ENCODE measurements around the gene PDE6G. TPM values are rescaled to one million over a fixed set of nuclear protein-coding genes. Genes with fewer than 3 reads are reported as not detected.

The PDE6G gene
- total RNA-seq, 3 donors from 2014 or later: 1.9 TPM; not detected in 2

DNA sequence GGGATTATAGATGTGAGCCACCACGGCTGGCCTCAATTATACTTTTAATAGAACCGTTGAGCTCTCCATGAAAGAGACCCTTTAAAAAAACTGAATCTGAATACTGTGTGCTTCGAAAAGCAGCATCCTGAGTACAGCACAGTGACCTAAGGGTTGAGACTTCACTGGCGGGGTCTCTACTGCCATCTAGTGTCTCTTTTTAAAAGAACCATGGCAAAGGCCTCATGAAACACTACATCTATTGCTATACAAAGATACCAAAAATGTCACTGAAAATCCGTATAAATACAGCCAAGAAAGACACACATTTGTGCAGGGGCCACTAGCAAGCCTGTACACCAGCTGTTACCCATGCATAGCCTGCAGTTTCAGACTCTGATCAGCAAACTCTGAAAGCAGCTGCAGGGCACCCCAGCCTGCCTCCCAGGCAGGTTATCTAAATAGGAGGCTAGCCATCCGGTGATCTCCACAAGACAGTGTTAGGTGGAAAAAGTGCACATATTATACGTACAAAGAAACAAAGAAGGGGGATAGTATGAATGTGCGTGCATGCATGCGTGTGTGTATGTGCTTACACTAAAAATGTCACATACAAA lies 54.7 kb downstream of the PDE6G start:
- intact Hi-C loops (cut with DNase I; ENCODE audit: low total_unique reads): loop anchor here (10.0 kb wide), 1 partner anchor 327 kb away; no protein-coding TSS in a partner anchor
- Histone ChIP-seq H3K4me3 (no peak overlapping the region), H3K27me3 (no peaks in the 10 kb centered on the region), H3K36me3 (no peaks in the 10 kb centered on the region), H3K27ac (no peak overlapping the region), H3K9me3 (no peaks in the 10 kb centered on the region), H3K4me1 (no peaks in the 10 kb centered on the region)
- no peak for DNase-seq (ENCODE audit: low spot score in 2 of 2)
- TF ChIP-seq, protein P1, sequence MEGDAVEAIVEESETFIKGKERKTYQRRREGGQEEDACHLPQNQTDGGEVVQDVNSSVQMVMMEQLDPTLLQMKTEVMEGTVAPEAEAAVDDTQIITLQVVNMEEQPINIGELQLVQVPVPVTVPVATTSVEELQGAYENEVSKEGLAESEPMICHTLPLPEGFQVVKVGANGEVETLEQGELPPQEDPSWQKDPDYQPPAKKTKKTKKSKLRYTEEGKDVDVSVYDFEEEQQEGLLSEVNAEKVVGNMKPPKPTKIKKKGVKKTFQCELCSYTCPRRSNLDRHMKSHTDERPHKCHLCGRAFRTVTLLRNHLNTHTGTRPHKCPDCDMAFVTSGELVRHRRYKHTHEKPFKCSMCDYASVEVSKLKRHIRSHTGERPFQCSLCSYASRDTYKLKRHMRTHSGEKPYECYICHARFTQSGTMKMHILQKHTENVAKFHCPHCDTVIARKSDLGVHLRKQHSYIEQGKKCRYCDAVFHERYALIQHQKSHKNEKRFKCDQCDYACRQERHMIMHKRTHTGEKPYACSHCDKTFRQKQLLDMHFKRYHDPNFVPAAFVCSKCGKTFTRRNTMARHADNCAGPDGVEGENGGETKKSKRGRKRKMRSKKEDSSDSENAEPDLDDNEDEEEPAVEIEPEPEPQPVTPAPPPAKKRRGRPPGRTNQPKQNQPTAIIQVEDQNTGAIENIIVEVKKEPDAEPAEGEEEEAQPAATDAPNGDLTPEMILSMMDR (IDR thresholded peaks at IDR 0.05): peak; percentile 9 to 75 (median 74)
- TF ChIP-seq POLR2A (IDR thresholded peaks at IDR 0.05) (no peak), POLR2AphosphoS5 (IDR thresholded peaks at IDR 0.05) (no peak)

Other genes with a start within 250 kb of the PDE6G start
- 1,000 to 10,000 TPM; 2,222 to 2,764 (median 2,750) TPM for gene ACTG1, start 143.7 kb downstream of the PDE6G start, total RNA-seq
- 1 to 10 TPM in 2 of 3 donors, under 1 TPM in 1; 0.48 to 3.2 (median 1.6) TPM for gene FSCN2, start 128.2 kb downstream of the PDE6G start, total RNA-seq
- gene FAAP100, start 104.2 kb downstream of the PDE6G start, total RNA-seq: 10 to 100 TPM; 13.0 to 23.1 (median 20.6) TPM
- gene NPLOC4, start 19.4 kb downstream of the PDE6G start, total RNA-seq: 10 to 100 TPM; 56.0 to 69.0 (median 57.8) TPM
- 1 to 10 TPM in 2 of 3 donors, under 1 TPM in 1; 0.80 to 3.5 (median 2.6) TPM for gene TSPAN10, start 19.3 kb downstream of the PDE6G start, total RNA-seq
- gene OXLD1, start 10.1 kb upstream of the PDE6G start, total RNA-seq: 10 to 100 TPM; 34.4 to 43.6 (median 42.6) TPM
- gene CCDC137, start 10.2 kb upstream of the PDE6G start, total RNA-seq: 10 to 100 TPM in 2 of 3 donors, 1 to 10 TPM in 1; 8.6 to 14.4 (median 11.6) TPM
- gene ARL16, start 27.3 kb upstream of the PDE6G start, total RNA-seq: 10 to 100 TPM; 34.9 to 44.2 (median 37.5) TPM
- 10 to 100 TPM; 61.0 to 75.0 (median 64.6) TPM for gene HGS, start 27.5 kb upstream of the PDE6G start, total RNA-seq
- 10 to 100 TPM; 18.4 to 32.3 (median 32.1) TPM for gene MRPL12, start 46.8 kb upstream of the PDE6G start, total RNA-seq
- gene SLC25A10, start 55.7 kb upstream of the PDE6G start, total RNA-seq: 10 to 100 TPM in 2 of 3 donors, 1 to 10 TPM in 1; 9.8 to 28.0 (median 24.4) TPM
- not detected for gene GCGR, start 147.6 kb upstream of the PDE6G start, total RNA-seq
- 10 to 100 TPM; 51.2 to 81.0 (median 67.5) TPM for gene MCRIP1, start 176.7 kb upstream of the PDE6G start, total RNA-seq
- not detected for gene PPP1R27, start 178.5 kb upstream of the PDE6G start, total RNA-seq
- 100 to 1,000 TPM; 374 to 475 (median 466) TPM for gene P4HB, start 204.0 kb upstream of the PDE6G start, total RNA-seq
- 100 to 1,000 TPM in 2 of 3 donors, 10 to 100 TPM in 1; 67.0 to 135 (median 124) TPM for gene ARHGDIA, start 214.8 kb upstream of the PDE6G start, total RNA-seq
- 10 to 100 TPM; 37.4 to 69.5 (median 50.9) TPM for gene ALYREF, start 235.0 kb upstream of the PDE6G start, total RNA-seq
- gene ANAPC11, start 235.2 kb upstream of the PDE6G start, total RNA-seq: 100 to 1,000 TPM in 2 of 3 donors, 10 to 100 TPM in 1; 99.7 to 127 (median 117) TPM
- gene NPB, start 245.7 kb upstream of the PDE6G start, total RNA-seq: 1 to 10 TPM in 1 of 3 donors, not detected in 2; 2.0 TPM

Measured in breast epithelium (tissue), 4 donors.